Fibroblast of lung (primary cell): ENCODE data around the gene ADAM29. TPM values are rescaled to one million over a fixed set of nuclear protein-coding genes. Genes with fewer than 3 reads are reported as not detected.
A peak's percentile ranks its signal among the peaks of the same experiment; 100 is the strongest.
"Not testable (repeated sequence)": the region's sequence is repeated elsewhere in the genome, so short reads cannot be mapped to it uniquely, and the experiment has no call there.

ENCODE experiments used
- DNase-seq, 2 donors: peaks; one replicate each; pipeline versions ENCODE4 v3.0.0 to v3.0.0-alpha.2; 2010; ENCODE audit warnings: low read depth in 2 of 2
- H2AFZ ChIP-seq: 2 replicates; pipeline ENCODE4 v1.5.1; 2012; ENCODE audit warnings: low read length, control low read depth, inconsistent platforms
- H3K27ac ChIP-seq: 2 replicates; pipeline ENCODE4 v1.5.1; 2011; ENCODE audit warnings: low read length, control low read depth; ENCODE audit not compliant: insufficient read depth
- H3K27me3 ChIP-seq: 2 replicates; pipeline ENCODE4 v1.5.1; 2011; ENCODE audit warnings: mild to moderate bottlenecking, low read length; ENCODE audit not compliant: control insufficient read depth, insufficient read depth
- H3K36me3 ChIP-seq: 2 replicates; pipeline ENCODE4 v1.5.1; 2011; ENCODE audit warnings: low read length; ENCODE audit not compliant: control insufficient read depth, insufficient read depth
- H3K4me1 ChIP-seq: 2 replicates; pipeline ENCODE4 v1.5.1; 2011; ENCODE audit warnings: low read length; ENCODE audit not compliant: control insufficient read depth, insufficient read depth; ENCODE audit errors: extremely low read depth
- H3K4me2 ChIP-seq: 2 replicates; pipeline ENCODE4 v1.5.1; 2011; ENCODE audit warnings: low read length, control low read depth; ENCODE audit not compliant: insufficient read depth; ENCODE audit errors: extremely low read depth
- H3K4me3 ChIP-seq, 4 experiments: fragments of 200-600 bp in 1 of 4; sonication (generic) in 1 of 4; replicated peaks in 1 of 4; 2 replicates each; pipeline ENCODE4 v1.5.1; 2011 to 2016; ENCODE audit warnings: low read length in 4 of 4, low read depth in 3 of 4, mild to moderate bottlenecking in 3 of 4, control low read depth in 2 of 4, inconsistent platforms in 1 of 4, mixed read lengths in 1 of 4; ENCODE audit not compliant: insufficient read depth in 1 of 4; ENCODE audit errors: control extremely low read depth in 1 of 4
- H3K79me2 ChIP-seq: 2 replicates; pipeline ENCODE4 v1.5.1; 2012; ENCODE audit warnings: mild to moderate bottlenecking, low read length, inconsistent platforms; ENCODE audit not compliant: control insufficient read depth, insufficient read depth
- H3K9ac ChIP-seq: 2 replicates; pipeline ENCODE4 v1.5.1; 2011; ENCODE audit warnings: mild to moderate bottlenecking, low read length, control low read depth; ENCODE audit not compliant: insufficient read depth
- H3K9me3 ChIP-seq: 2 replicates; pipeline ENCODE4 v1.5.1; 2012; ENCODE audit warnings: low read depth, low read length; ENCODE audit not compliant: control insufficient read depth, insufficient read depth
- H4K20me1 ChIP-seq: 2 replicates; pipeline ENCODE4 v1.5.1; 2011; ENCODE audit warnings: low read length; ENCODE audit not compliant: control insufficient read depth, insufficient read depth; ENCODE audit errors: extremely low read depth
- EZH2 ChIP-seq: IDR thresholded peaks from 2 replicates; pipeline ENCODE4 v1.5.1; 2012; ENCODE audit warnings: low read length, control low read depth, mild to moderate bottlenecking; ENCODE audit errors: missing control alignments
- polyA plus RNA-seq, 2 donors: library from polyadenylated mRNA; depleted of rRNA in 1 of 2; stranded (reverse) in 1 of 2; unstranded in 1 of 2; fragments of >200 nt; gene quantifications; 2 replicates each; pipeline ENCODE4 v1.2.1, GENCODE V29; 2011 to 2012; ENCODE audit warnings: missing spikeins in 1 of 2
- total RNA-seq: library from RNA; depleted of rRNA; stranded (reverse); fragments of >200 nt; gene quantifications from 2 replicates; pipeline ENCODE4 v1.2.1, GENCODE V29; 2014
- TF ChIP-seq, protein P1 (sequence below), 2 donors: IDR thresholded peaks in 1 of 2; conservative IDR thresholded peaks in 1 of 2; 1 replicate in 1 of 2; 2 replicates in 1 of 2; pipeline ENCODE4 v1.5.1; 2011 to 2012; ENCODE audit warnings: low read length in 2 of 2, control low read depth in 1 of 2, inconsistent platforms in 1 of 2, low read depth in 1 of 2, mild to moderate bottlenecking in 1 of 2

Gene ADAM29
- total and polyA plus RNA-seq, 2 donors (not counting 1 experiment from before 2014, with no cell fraction given), result not detected

DNA sequence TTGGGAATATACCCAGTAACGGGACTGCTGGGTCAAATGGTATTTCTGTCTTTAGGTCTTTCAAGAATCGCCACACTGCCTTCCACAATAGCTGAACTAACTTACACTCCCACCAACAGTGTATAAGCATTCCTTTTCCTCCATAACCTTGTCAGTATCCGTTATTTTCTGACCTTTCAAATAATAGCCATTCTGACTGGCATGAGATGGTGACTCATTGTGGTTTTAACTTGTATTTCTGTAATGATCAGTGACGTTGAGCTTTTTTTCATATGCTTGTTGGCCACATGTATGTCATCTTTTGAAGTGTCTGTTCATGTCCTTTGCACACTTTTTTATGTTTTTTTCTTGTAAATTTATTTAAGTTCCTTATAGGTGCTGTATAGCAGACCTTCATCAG, 81.2 kb downstream of the ADAM29 start:
- no peak overlapping the region for H2AFZ ChIP-seq
- H3K4me2 ChIP-seq, result no peak overlapping the region
- no peaks in the 10 kb centered on the region for H3K4me1 ChIP-seq
- no peak overlapping the region for H3K9ac ChIP-seq
- H3K9me3 ChIP-seq, result no peaks in the 10 kb centered on the region
- H3K27me3 ChIP-seq, result no peaks in the 10 kb centered on the region
- no peak overlapping the region for H3K4me3 ChIP-seq
- H3K79me2 ChIP-seq, result no peaks in the 10 kb centered on the region
- H4K20me1 ChIP-seq, result no peaks in the 10 kb centered on the region
- H3K27ac ChIP-seq, result no peak overlapping the region
- TF ChIP-seq, protein P1, sequence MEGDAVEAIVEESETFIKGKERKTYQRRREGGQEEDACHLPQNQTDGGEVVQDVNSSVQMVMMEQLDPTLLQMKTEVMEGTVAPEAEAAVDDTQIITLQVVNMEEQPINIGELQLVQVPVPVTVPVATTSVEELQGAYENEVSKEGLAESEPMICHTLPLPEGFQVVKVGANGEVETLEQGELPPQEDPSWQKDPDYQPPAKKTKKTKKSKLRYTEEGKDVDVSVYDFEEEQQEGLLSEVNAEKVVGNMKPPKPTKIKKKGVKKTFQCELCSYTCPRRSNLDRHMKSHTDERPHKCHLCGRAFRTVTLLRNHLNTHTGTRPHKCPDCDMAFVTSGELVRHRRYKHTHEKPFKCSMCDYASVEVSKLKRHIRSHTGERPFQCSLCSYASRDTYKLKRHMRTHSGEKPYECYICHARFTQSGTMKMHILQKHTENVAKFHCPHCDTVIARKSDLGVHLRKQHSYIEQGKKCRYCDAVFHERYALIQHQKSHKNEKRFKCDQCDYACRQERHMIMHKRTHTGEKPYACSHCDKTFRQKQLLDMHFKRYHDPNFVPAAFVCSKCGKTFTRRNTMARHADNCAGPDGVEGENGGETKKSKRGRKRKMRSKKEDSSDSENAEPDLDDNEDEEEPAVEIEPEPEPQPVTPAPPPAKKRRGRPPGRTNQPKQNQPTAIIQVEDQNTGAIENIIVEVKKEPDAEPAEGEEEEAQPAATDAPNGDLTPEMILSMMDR (conservative IDR thresholded peaks at IDR 0.05 in 1 of 2, IDR thresholded peaks at IDR 0.05 in 1 of 2; ENCODE audit: low read depth in 1 of 2, low read length in 2 of 2), result no peak
- TF ChIP-seq EZH2, result no peak
- DNase-seq, result peak in 1 of 2 donors; percentile 51
- no peaks in the 10 kb centered on the region for H3K36me3 ChIP-seq

DNA sequence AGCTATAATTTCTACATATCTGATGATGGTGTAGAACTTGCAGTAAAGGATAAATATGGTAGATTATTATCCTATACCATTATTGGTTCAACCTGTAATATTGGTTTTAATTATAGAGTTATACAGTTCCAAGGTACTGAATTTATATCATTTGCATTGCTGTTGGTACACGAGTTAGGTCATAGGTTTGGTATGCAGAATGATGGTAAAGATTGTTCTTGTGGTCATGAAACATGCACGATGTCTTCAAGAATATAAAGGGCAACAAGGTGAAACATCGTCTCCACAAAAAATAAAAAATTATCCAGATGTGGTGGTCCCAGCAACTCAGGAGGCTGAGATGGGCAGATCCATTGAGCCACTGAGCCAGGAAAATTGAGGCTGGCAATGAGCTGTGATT, 99.6 kb downstream of the ADAM29 start:
- TF ChIP-seq EZH2, result no peak
- TF ChIP-seq, protein P1 (conservative IDR thresholded peaks at IDR 0.05 in 1 of 2, IDR thresholded peaks at IDR 0.05 in 1 of 2; ENCODE audit: low read depth in 1 of 2, low read length in 2 of 2), result no peak
- no peak overlapping the region for H3K4me2 ChIP-seq
- DNase-seq, result no peak

DNA sequence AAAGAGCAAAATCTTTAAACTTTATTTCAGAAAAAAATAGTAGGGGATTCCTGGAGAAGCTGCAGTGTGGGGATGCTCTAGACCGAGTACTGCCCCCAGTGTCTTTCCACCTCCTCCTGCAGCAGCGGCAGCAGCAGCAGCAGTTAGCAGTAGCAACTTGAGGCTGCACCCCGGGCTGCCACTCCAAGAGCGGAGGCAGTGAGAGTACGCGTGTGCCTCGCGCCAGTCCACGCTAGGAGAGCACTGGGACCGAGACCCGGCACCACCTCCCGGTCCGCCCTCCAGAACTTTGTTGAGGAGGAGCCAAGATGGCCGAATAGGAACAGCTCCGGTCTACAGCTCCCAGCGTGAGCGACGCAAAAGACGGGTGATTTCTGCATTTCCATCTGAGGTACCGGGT, 101.3 kb downstream of the ADAM29 start:
- H3K79me2 ChIP-seq, DNase-seq, H3K27me3 ChIP-seq, H3K9ac ChIP-seq, H3K4me1 ChIP-seq, H2AFZ ChIP-seq, H3K4me2 ChIP-seq, H3K36me3 ChIP-seq, H3K9me3 ChIP-seq, H3K4me3 ChIP-seq, H3K27ac ChIP-seq, H4K20me1 ChIP-seq: not testable (repeated sequence)

More for the DNA sequence above, 99.6 kb downstream of the ADAM29 start:
- H3K4me1 ChIP-seq, result no peaks in the 10 kb centered on the region
- no peaks in the 10 kb centered on the region for H3K79me2 ChIP-seq
- no peak overlapping the region for H2AFZ ChIP-seq
- no peak overlapping the region for H3K27ac ChIP-seq
- no peaks in the 10 kb centered on the region for H4K20me1 ChIP-seq
- no peak overlapping the region for H3K4me3 ChIP-seq
- no peak overlapping the region for H3K9ac ChIP-seq
- H3K27me3 ChIP-seq, result no peaks in the 10 kb centered on the region
- no peaks in the 10 kb centered on the region for H3K9me3 ChIP-seq
- H3K36me3 ChIP-seq, result no peaks in the 10 kb centered on the region

Other genes starting within 250 kb of the ADAM29 start
- not detected in 2 replicates for gene GLRA3, start 89.1 kb upstream of the ADAM29 start, total RNA-seq
- gene GLRA3, start 89.1 kb upstream of the ADAM29 start, polyA plus RNA-seq, result not detected in 2 replicates